MV-4-11 (cell line): ENCODE results near the gene ALAS1.
A peak's percentile ranks its signal among the peaks of the same experiment; 100 is the strongest.

Experiments used
- DNase-seq: peaks from one replicate; lab custom pipeline; 2025; lab: John Stamatoyannopoulos, UW

Gene ALAS1

GRCh38 chr3:52221141-52221562 is 23.2 kb downstream of the ALAS1 start:
- DNase-seq = no peak

GRCh38 chr3:52221563-52222318 is 23.8 kb downstream of the ALAS1 start:
- no peak for DNase-seq

GRCh38 chr3:52222319-52223221 is 24.6 kb downstream of the ALAS1 start:
- no peak for DNase-seq

DNA sequence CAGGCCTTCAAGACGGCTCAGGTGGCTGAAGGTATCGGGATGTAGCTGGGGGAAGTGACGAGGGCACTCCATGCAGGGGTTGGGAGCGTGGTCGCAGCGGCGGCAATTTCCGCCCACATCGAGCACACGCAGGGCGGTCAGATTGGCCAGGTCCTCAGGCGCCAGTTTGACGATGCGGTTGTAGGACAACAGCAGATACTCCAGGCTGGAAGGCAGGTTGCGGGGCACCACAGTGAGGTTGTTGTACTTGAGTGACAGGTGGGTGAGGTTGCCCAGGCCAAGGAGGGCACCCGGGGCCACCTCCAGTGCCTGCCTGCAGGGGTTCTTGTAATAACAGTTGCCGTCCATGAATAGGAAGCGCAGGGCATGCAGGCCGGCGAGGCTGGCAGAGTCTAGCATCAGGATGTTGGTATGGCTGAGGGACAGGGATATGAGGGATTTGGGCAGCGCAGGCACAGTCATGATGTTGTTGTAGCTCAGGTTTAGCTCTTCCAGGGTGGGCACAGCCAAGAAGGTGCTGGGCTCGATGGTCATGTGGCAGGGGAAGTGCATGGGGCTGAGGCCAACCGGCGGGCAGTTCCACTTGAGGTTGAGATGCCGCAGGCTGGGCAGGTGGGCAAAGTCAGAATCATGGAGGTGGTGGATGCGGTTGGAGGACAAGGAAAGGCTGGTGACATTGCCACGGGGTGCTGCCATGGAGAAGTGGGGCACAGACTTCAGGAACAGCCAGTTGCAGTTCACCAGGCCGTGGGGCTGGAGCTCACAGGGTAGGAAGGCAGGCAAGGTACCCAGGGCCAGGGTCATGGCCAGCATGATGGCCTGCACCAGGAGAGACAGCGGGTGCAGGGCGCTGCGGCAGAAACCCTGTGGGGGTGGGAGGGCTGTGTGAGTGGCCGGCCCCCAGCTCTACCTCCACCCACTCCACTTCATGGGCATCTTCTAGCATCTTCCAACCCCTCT is 25.8 kb downstream of the ALAS1 start:
- DNase-seq = no peak

GRCh38 chr3:52225452-52226228 is 27.7 kb downstream of the ALAS1 start, which contains the start of gene TLR9:
Gene TLR9 (minus strand): TSS chr3:52225645. CDS start chr3:52225529, 116 bp downstream.
- peak; percentile 94 for DNase-seq

DNA sequence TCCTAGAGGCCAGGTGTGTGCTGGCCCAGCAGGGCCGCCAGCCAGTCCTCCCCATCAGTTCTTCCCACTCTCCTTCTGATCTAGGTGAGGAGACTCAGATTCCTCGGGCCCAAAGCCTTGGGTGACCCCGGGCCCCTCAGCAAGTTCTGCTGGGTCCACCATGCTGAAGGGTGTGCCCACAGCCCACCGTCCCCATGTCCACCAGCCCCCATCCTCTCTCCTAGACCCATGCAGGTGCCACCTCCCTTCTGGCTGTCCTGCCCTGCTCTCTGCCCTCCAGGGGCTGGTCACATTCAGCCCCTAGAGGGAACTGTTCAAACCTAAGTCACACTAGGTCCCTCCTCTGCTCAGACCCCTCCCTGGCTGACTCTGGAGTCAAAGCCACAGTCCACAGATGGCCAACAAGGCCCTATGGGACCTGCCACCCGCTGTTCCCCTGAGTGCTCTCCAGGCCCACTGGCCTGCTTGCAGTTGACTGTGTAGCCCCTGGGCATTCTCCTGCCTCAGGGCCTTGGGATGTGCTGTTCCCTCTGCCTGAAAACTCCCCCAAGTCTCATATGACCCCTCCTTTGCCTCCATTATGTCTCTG is 28.4 kb downstream of the ALAS1 start:
- DNase-seq = no peak

DNA sequence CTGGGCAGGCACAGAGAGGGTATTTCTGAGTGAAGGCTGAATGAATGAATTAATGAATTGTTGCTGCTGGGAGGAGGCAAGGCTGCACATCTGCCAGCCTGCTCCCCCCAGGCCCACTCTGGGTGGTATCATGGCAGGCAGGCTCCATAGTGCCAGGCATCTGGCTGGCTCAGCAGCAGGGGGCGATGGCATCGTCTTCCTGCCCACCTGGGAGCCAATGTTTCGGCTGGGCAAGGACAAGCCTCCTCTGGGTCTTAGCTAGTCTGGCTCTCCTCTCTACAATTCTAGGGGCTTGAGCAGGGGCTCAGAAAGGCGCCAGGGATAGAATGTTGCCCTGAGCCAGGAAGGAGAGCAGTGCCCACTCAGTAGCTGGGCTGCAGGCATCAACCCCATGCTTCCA is 29.2 kb downstream of the ALAS1 start:
- no peak for DNase-seq

- no peak for DNase-seq
These were observed 29.8 kb downstream of the ALAS1 start for GRCh38 chr3:52227766-52228165.

DNA sequence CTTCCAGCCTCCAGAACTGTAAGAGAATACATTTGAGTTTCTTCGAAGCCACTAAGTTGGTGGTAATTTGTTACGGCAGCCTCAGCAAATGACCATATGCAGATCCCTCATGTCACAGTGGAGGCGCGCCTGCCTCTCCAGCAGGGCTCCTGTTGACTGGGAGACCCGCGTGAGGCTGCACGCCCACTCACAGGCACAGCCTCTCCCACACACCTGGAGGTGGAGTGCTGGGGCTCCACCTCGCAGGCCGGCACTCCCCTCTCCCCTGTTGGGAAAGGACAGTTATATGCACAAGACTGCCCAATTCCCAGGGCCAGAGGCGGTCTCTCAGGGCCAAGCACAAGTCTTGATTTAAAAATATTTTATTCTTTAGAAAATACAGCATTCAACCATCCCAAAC is 30.3 kb downstream of the ALAS1 start:
- no peak for DNase-seq

- DNase-seq = no peak
These were observed 30.9 kb downstream of the ALAS1 start for GRCh38 chr3:52228751-52229291.

GRCh38 chr3:52229656-52230055 is 31.7 kb downstream of the ALAS1 start:
- DNase-seq = no peak

GRCh38 chr3:52230461-52230860 is 32.5 kb downstream of the ALAS1 start:
- DNase-seq = no peak

DNA sequence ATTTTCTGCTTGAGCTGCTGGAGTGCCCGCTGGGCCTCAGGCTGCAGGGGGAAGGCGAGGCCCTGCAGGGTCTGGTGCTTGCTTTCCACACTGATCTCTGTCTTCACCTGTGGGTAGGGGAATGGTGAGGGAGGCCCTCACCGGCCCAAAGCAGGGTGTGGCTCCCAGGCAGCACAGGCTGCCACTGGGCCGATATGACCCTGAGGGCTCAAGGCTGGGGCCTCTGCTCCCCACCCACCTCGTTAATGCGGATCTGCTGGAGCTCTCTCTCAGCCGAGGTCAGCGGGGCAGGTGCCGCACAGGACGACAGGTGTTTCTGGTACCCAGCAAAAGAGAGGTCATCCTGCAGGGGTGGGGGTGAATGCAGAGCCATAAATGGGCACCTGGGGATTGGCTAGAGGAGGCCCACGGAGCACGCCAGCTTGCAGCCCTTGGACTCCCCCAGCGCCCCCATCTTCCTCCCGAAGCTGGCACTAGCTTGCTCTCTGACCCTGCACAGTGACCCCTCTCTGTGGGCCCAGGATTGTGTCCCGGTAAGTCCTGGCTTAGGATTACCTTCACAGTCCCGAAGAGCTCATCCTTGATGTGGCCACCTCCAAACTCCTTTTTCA is 33.0 kb downstream of the ALAS1 start:
- DNase-seq = no peak

DNA sequence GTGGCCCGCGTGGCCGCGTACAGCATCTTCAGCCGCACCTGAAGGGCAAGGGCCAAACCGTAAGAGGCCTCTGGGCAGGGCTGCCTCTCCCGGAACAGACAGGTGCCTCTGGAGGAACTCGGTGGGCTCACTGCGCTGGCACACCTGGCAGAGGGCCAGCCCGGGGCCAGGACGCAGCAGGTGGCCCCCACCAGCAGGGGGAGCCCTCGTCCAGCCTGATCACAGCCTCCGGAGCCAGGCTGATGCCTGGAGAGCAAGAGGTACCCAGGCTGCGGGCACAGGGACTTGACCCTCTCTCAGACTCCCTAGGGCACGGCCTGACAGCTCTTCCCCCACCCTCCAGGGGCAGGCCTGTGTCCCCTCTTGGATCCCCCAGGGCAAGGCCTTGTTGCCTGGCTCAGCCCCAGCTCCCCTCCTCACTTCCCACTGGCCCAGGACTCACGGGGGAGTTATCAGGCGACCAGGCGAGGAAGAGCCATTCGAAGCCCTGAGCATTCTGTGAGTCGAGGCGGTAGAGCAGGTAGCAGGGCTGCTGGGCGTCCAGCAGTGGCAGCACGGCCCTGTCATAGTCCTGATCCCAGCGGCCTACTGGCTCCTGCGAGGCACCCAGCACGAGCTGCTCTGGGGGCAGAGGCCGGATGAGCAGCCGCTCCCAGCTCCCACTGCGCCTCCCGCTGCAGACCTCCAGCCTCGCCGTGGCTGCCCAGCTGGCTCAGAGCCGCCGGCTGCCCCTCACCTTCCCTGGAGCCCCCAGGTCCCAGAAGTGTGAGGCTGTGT is 33.7 kb downstream of the ALAS1 start:
- DNase-seq = peak; percentile 38

GRCh38 chr3:52232279-52233107 is 34.5 kb downstream of the ALAS1 start:
- DNase-seq = peak; percentile 16

- no peak for DNase-seq
These were observed 35.2 kb downstream of the ALAS1 start for GRCh38 chr3:52233108-52233591.

- DNase-seq = no peak
These were observed 36.0 kb downstream of the ALAS1 start for GRCh38 chr3:52233968-52234367.
